IMR-90 (cell line): ENCODE measurements around the gene MYH3. TPM values are rescaled to one million over a fixed set of nuclear protein-coding genes. Genes with fewer than 3 reads are reported as not detected.

Experiments
- ATAC-seq: fragments of 200-7000 bp; cut with Tn5 transposase; 2 replicates; pipeline ENCODE4 v1.9.1; 2020; ENCODE audit warnings: low read depth, mild to moderate bottlenecking, moderate library complexity
- BruUV-seq: library from RNA; stranded (reverse); fragments of 400-500 nt; replicated peaks from 2 replicates; lab custom pipeline; 2021; lab: Mats Ljungman, UMichigan
- CTCF ChIA-PET: fragments of 300-600 bp; formaldehyde crosslinking; extraction: SDS; loops from one replicate; lab custom pipeline; 2021; ENCODE audit warnings: antibody characterized with exemption; lab: Yijun Ruan, JAX
- POLR2A ChIA-PET: fragments of 300-600 bp; sonication (Branson Sonifier 250); formaldehyde crosslinking; loops from one replicate; lab custom pipeline; 2022; ENCODE audit warnings: antibody characterized with exemption; ENCODE audit not compliant: unreplicated experiment; lab: Charles Lee
- DNase-seq: peaks from one replicate; pipeline ENCODE4 v3.0.0; 2013
- H2AFZ ChIP-seq: replicated peaks from 2 replicates; pipeline ENCODE3; 2013; ENCODE audit warnings: low read length, mild to moderate bottlenecking; ENCODE audit not compliant: poor library complexity
- H2AK5ac ChIP-seq: 2 replicates; pipeline ENCODE4 v1.6.1; 2013; ENCODE audit warnings: low read depth, low read length, inconsistent platforms
- H2AK9ac ChIP-seq: replicated peaks from 2 replicates; pipeline ENCODE3; 2013; ENCODE audit warnings: mild to moderate bottlenecking, low read depth, low read length, moderate library complexity; ENCODE audit not compliant: poor library complexity
- H2BK120ac ChIP-seq: 2 replicates; pipeline ENCODE4 v1.6.1; 2013; ENCODE audit warnings: low read depth, low read length, inconsistent platforms
- H2BK15ac ChIP-seq: 3 replicates; pipeline ENCODE4 v1.6.1; 2013; ENCODE audit warnings: low read depth, low read length, inconsistent platforms
- H2BK20ac ChIP-seq: 2 replicates; pipeline ENCODE4 v1.6.1; 2013; ENCODE audit warnings: low read depth, mild to moderate bottlenecking, inconsistent platforms, low read length, moderate library complexity
- H2BK5ac ChIP-seq: 2 replicates; pipeline ENCODE4 v1.6.1; 2013; ENCODE audit warnings: mild to moderate bottlenecking, low read depth, low read length, inconsistent platforms; ENCODE audit not compliant: poor library complexity, severe bottlenecking
- H3K14ac ChIP-seq: replicated peaks from 2 replicates; pipeline ENCODE4 v1.6.1; 2013; ENCODE audit warnings: low read depth, low read length, inconsistent platforms
- H3K18ac ChIP-seq: 2 replicates; pipeline ENCODE4 v1.6.1; 2013; ENCODE audit warnings: low read depth, low read length, control low read depth
- H3K23ac ChIP-seq: 2 replicates; pipeline ENCODE4 v1.6.1; 2013; ENCODE audit warnings: low read depth, low read length, inconsistent platforms
- H3K27ac ChIP-seq: 2 replicates; pipeline ENCODE4 v1.5.1; 2013; ENCODE audit warnings: mild to moderate bottlenecking, control low read depth, low read length; ENCODE audit not compliant: insufficient read depth
- H3K27me3 ChIP-seq: 2 replicates; pipeline ENCODE4 v1.6.1; 2013; ENCODE audit warnings: low read length; ENCODE audit not compliant: control insufficient read depth, insufficient read depth
- H3K36me3 ChIP-seq: 2 replicates; pipeline ENCODE4 v1.6.1; 2013; ENCODE audit warnings: low read length, mixed read lengths; ENCODE audit not compliant: control insufficient read depth, insufficient read depth
- H3K4ac ChIP-seq: 2 replicates; pipeline ENCODE4 v1.6.1; 2013; ENCODE audit warnings: low read depth, low read length, inconsistent platforms
- H3K4me1 ChIP-seq: 2 replicates; pipeline ENCODE4 v1.6.1; 2013; ENCODE audit warnings: low read length, mixed read lengths; ENCODE audit not compliant: control insufficient read depth, insufficient read depth
- H3K4me2 ChIP-seq: 2 replicates; pipeline ENCODE4 v1.6.1; 2013; ENCODE audit warnings: low read depth, mild to moderate bottlenecking, control low read depth, low read length, moderate library complexity
- H3K4me3 ChIP-seq: 2 replicates; pipeline ENCODE4 v1.5.1; 2013; ENCODE audit warnings: low read depth, mild to moderate bottlenecking, control low read depth, low read length, moderate library complexity; ENCODE audit not compliant: insufficient read depth
- H3K56ac ChIP-seq: 2 replicates; pipeline ENCODE4 v1.6.1; 2013; ENCODE audit warnings: low read length, inconsistent platforms; ENCODE audit not compliant: insufficient read depth; ENCODE audit errors: extremely low read depth
- H3K79me1 ChIP-seq, 2 experiments: 2 replicates each; pipeline ENCODE4 v1.6.1; 2013; ENCODE audit warnings: low read length in 2 of 2, inconsistent platforms in 1 of 2, low read depth in 1 of 2
- H3K9ac ChIP-seq: 2 replicates; pipeline ENCODE4 v1.6.1; 2013; ENCODE audit warnings: low read depth, low read length, control low read depth
- H3K9me1 ChIP-seq: 2 replicates; pipeline ENCODE4 v1.6.1; 2013; ENCODE audit warnings: low read length, inconsistent platforms; ENCODE audit not compliant: insufficient read depth
- H3K9me3 ChIP-seq: 2 replicates; pipeline ENCODE4 v1.6.1; 2013; ENCODE audit warnings: low read length; ENCODE audit not compliant: control insufficient read depth, insufficient read depth
- H4K20me1 ChIP-seq: 2 replicates; pipeline ENCODE4 v1.6.1; 2013; ENCODE audit warnings: low read length, inconsistent platforms; ENCODE audit not compliant: insufficient read depth
- H4K5ac ChIP-seq: 2 replicates; pipeline ENCODE4 v1.6.1; 2013; ENCODE audit warnings: mild to moderate bottlenecking, low read depth, low read length, control low read depth
- H4K8ac ChIP-seq, 2 experiments: 2 replicates each; pipeline ENCODE4 v1.6.1; 2013; ENCODE audit warnings: low read depth in 2 of 2, low read length in 2 of 2, control low read depth in 1 of 2, inconsistent platforms in 1 of 2
- H4K91ac ChIP-seq: 2 replicates; pipeline ENCODE4 v1.6.1; 2013; ENCODE audit warnings: low read depth, low read length, inconsistent platforms; ENCODE audit not compliant: insufficient read depth
- BHLHE40 ChIP-seq: fragments of 150-350 bp; IDR thresholded peaks from 2 replicates; pipeline ENCODE4 v1.6.1; 2016; ENCODE audit warnings: mild to moderate bottlenecking, low read depth, low read length
- CEBPB ChIP-seq: IDR thresholded peaks from 2 replicates; pipeline ENCODE4 v1.6.1; 2012; ENCODE audit warnings: low read depth, low read length, improper control_type of control experiment
- CHD1 ChIP-seq: IDR thresholded peaks from 2 replicates; pipeline ENCODE4 v1.6.1; 2012; ENCODE audit warnings: low read depth, low read length, improper control_type of control experiment
- FOS ChIP-seq: fragments of 150-350 bp; IDR thresholded peaks from 2 replicates; pipeline ENCODE4 v1.6.1; 2016; ENCODE audit warnings: low read depth, low read length
- MAFK ChIP-seq: IDR thresholded peaks from 2 replicates; pipeline ENCODE4 v1.6.1; 2012; ENCODE audit warnings: low read depth, low read length, improper control_type of control experiment
- MAZ ChIP-seq: IDR thresholded peaks from 2 replicates; pipeline ENCODE4 v1.6.1; 2012; ENCODE audit warnings: low read depth, mild to moderate bottlenecking, low read length, improper control_type of control experiment, moderate library complexity, borderline replicate concordance
- MXI1 ChIP-seq: IDR thresholded peaks from 2 replicates; pipeline ENCODE4 v1.6.1; 2012; ENCODE audit warnings: low read depth, mild to moderate bottlenecking, low read length, moderate library complexity, borderline replicate concordance
- POLR2A ChIP-seq: IDR thresholded peaks from 2 replicates; pipeline ENCODE4 v1.6.1; 2012; ENCODE audit warnings: mild to moderate bottlenecking, low read depth, low read length
- RAD21 ChIP-seq: IDR thresholded peaks from 2 replicates; pipeline ENCODE4 v1.6.1; 2012; ENCODE audit warnings: low read length, improper control_type of control experiment
- RCOR1 ChIP-seq: IDR thresholded peaks from 2 replicates; pipeline ENCODE4 v1.6.1; 2012; ENCODE audit warnings: mild to moderate bottlenecking, low read length, improper control_type of control experiment; ENCODE audit not compliant: insufficient replicate concordance
- RFX5 ChIP-seq: IDR thresholded peaks from 2 replicates; pipeline ENCODE4 v1.8.0; 2012; ENCODE audit warnings: low read depth, mild to moderate bottlenecking, low read length, moderate library complexity
- SMC3 ChIP-seq: fragments of 150-350 bp; IDR thresholded peaks from 2 replicates; pipeline ENCODE4 v1.6.1; 2016; ENCODE audit warnings: low read depth, mild to moderate bottlenecking, antibody characterized with exemption, low read length, moderate library complexity
- WGBS, 2 experiments: methylation state at CpG; one replicate each; pipeline versions ENCODE4 v1.1.5 to v1.1.7; 2013; ENCODE audit warnings: missing lambda C conversion rate in 2 of 2; ENCODE audit not compliant: insufficient read length in 1 of 2; ENCODE audit errors: extremely low coverage in 2 of 2; 5-methylcytosine and 5-hydroxymethylcytosine counted together
- dilution Hi-C: fragments of 300-500 bp; cut with HindIII; formaldehyde crosslinking; loops from one replicate; pipeline ENCODE4 v1.14.3; 2018; ENCODE audit warnings: low sequenced_read_pairs; ENCODE audit not compliant: unreplicated experiment
- in situ Hi-C: fragments of 300-500 bp; cut with MboI; formaldehyde crosslinking; loops from 3 replicates; pipeline ENCODE4 v1.14.3; 2019; ENCODE audit warnings: low sequenced_read_pairs, inconsistent platforms, mixed read lengths
- intact Hi-C: fragments of 100-400 bp; cut with micrococcal nuclease; formaldehyde crosslinking; loops from 2 replicates; pipeline ENCODE4 v1.10.0; 2022
- polyA plus RNA-seq, 3 experiments: library from polyadenylated mRNA; depleted of rRNA; stranded (reverse); fragments of >200 nt; gene quantifications; 2 replicates each; pipeline ENCODE4 v1.2.3, GENCODE V29; 2012; ENCODE audit warnings: low replicate concordance in 1 of 3
- total RNA-seq: library from RNA; depleted of rRNA; stranded (reverse); fragments of >200 nt; gene quantifications from 2 replicates; pipeline ENCODE4 v1.2.3, GENCODE V29; 2012
- TF ChIP-seq, protein P1 (sequence below): conservative IDR thresholded peaks from 2 replicates; pipeline ENCODE4 v1.5.1; 2012; ENCODE audit warnings: mild to moderate bottlenecking, low read depth, low read length, improper control_type of control experiment
- TF ChIP-seq, protein P2 (sequence below): fragments of 150-350 bp; IDR thresholded peaks from 2 replicates; pipeline ENCODE4 v1.6.1; 2016; ENCODE audit warnings: low read depth, mild to moderate bottlenecking, low read length, moderate library complexity, borderline replicate concordance

The MYH3 gene
- total and polyA plus RNA-seq, 2 of the 4 experiments (the other 2 are of a cell fraction), result 0.54 to 0.63 TPM

DNA sequence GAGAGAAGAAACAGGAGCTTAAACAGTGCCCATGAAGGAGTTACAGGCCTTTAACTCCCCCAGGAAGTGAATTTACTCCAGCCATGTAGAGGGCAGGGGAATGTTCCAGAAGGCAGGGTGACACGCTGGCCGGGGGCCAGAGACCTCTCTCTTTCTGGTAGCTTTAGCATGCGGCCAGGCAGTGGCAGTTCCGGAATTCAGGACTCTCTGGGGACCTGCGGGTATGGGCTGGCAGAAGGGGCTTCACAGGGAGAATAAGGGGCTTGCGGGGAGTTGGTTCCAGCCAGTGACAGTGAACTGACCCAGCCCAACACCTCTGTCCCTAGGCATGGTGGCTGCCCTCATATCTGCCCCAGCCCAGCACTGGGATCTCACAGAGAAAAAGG is 40.0 kb downstream of the MYH3 start:
- ChIA-PET CTCF (interaction anchor here (0.7 to 2.4 kb wide), 15 partner anchors 9 to 1510 kb away, joined by 3 to 9 read pairs (median 3); no protein-coding TSS in a partner anchor), POLR2A (no interaction called here)
- Histone ChIP-seq H4K5ac (no peak overlapping the region), H2AFZ (no peak overlapping the region), H2BK120ac (no peak overlapping the region), H2BK15ac (no peak overlapping the region), H3K36me3 (no peaks in the 10 kb centered on the region), H2BK5ac (no peak overlapping the region), H4K8ac (no peak overlapping the region), H3K9me1 (no peaks in the 10 kb centered on the region), H2BK20ac (no peak overlapping the region), H3K4me2 (no peak overlapping the region), H2AK5ac (no peak overlapping the region), H4K91ac (no peak overlapping the region), H4K20me1 (no peaks in the 10 kb centered on the region), H3K56ac (no peak overlapping the region), H3K27me3 (no peaks in the 10 kb centered on the region), H2AK9ac (no peak overlapping the region), H3K9me3 (no peaks in the 10 kb centered on the region), H3K4me1 (peaks cover 5% of the 10 kb centered on the region; the same call in 1 of the 2 replicates), H3K9ac (no peak overlapping the region), H3K79me1 (no peaks in the 10 kb centered on the region), H3K23ac (no peak overlapping the region), H3K18ac (no peak overlapping the region), H3K14ac (no peak overlapping the region), H3K4me3 (no peak overlapping the region), H3K4ac (no peak overlapping the region), H3K27ac (no peak overlapping the region)
- no peak for ATAC-seq
- in situ Hi-C loops (loop anchor here (10.0 to 25.0 kb wide), 2 partner anchors 652 to 880 kb away; no protein-coding TSS in a partner anchor), intact Hi-C loops (loop anchor here (10.0 kb wide), 2 partner anchors 322 to 492 kb away; no protein-coding TSS in a partner anchor), dilution Hi-C loops (no loop called here)
- 100% methylated on average over 1 of the region's 6 CpGs; no CpG with 5 or more reads in 1 of the 2 experiments for WGBS, 2 experiments
- TF ChIP-seq MAZ (no peak), RFX5 (no peak), CEBPB (no peak), FOS (no peak), MXI1 (no peak), RCOR1 (no peak), POLR2A (no peak), BHLHE40 (no peak), SMC3 (no peak), MAFK (no peak), CHD1 (no peak), RAD21 (no peak)
- TF ChIP-seq, protein P1, sequence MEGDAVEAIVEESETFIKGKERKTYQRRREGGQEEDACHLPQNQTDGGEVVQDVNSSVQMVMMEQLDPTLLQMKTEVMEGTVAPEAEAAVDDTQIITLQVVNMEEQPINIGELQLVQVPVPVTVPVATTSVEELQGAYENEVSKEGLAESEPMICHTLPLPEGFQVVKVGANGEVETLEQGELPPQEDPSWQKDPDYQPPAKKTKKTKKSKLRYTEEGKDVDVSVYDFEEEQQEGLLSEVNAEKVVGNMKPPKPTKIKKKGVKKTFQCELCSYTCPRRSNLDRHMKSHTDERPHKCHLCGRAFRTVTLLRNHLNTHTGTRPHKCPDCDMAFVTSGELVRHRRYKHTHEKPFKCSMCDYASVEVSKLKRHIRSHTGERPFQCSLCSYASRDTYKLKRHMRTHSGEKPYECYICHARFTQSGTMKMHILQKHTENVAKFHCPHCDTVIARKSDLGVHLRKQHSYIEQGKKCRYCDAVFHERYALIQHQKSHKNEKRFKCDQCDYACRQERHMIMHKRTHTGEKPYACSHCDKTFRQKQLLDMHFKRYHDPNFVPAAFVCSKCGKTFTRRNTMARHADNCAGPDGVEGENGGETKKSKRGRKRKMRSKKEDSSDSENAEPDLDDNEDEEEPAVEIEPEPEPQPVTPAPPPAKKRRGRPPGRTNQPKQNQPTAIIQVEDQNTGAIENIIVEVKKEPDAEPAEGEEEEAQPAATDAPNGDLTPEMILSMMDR, result no peak
- TF ChIP-seq, protein P2, sequence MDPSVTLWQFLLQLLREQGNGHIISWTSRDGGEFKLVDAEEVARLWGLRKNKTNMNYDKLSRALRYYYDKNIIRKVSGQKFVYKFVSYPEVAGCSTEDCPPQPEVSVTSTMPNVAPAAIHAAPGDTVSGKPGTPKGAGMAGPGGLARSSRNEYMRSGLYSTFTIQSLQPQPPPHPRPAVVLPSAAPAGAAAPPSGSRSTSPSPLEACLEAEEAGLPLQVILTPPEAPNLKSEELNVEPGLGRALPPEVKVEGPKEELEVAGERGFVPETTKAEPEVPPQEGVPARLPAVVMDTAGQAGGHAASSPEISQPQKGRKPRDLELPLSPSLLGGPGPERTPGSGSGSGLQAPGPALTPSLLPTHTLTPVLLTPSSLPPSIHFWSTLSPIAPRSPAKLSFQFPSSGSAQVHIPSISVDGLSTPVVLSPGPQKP, result no peak
- BruUV-seq, result no TSS peak
- DNase-seq, result no peak
